Measurements from ENCODE around the gene KMT5C. TPM values are rescaled to one million over a fixed set of nuclear protein-coding genes. Genes with fewer than 3 reads are reported as not detected.

Gene KMT5C
- total RNA-seq, 1 experiment from 2014 or later: 63.1 TPM

DNA sequence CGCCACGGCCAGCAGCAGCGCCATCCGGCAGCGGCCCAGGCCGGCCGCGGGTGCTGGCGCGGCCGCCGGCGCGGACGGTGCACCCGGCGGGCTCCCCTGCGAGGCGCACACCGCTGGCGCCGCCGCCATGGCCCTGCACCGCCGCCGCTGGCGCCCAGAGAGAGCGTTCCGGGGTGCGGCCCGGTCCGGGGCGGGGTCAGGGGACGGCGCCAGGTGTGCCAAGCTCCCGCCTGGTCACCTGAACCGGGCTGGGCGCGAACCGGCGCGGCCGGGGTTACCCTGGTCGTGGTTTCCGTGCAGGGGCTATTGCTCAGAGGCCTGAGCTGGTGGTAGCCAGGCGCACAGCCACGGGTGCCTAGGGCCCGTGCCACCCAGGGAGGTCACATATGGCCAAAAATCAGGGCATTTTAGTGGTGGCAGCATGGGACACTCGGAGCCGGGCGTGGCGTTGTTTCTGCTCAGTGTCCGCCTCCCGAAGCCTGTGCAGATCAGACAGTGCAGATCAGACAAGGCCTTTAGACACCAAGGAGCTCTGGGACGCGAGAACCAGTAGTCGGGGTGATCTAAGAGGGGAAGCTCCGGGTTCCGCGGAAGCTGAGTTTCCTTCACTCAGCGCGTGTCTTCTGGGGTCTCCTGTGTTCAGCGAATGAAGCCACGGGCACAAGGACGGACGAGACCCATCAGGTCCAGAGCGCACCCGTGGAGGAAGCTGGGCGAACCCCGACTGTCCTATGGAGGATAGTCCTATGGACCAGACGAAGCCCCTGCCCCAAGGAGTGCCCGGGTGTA, 44.6 kb downstream of the KMT5C start, which contains the start of gene TMEM238:
TSS of gene TMEM238 (minus strand) at position 162 of the 789 bp plus-strand sequence. CDS start at position 129, 33 bp downstream.
- DNase-seq (ENCODE audit: low spot score) (no peak), ATAC-seq (no peak; the same call in 1 of the 2 replicates)
- TF ChIP-seq, protein P1, sequence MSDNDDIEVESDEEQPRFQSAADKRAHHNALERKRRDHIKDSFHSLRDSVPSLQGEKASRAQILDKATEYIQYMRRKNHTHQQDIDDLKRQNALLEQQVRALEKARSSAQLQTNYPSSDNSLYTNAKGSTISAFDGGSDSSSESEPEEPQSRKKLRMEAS (CRISPR knock-in tag; IDR thresholded peaks at IDR 0.05): no peak; the same call in 1 of the 2 replicates
- TF ChIP-seq TCF7 (CRISPR knock-in tag; IDR thresholded peaks at IDR 0.05; ENCODE audit: low read depth) (no peak), JAZF1 (CRISPR knock-in tag; IDR thresholded peaks at IDR 0.05) (no peak), ZNF423 (CRISPR knock-in tag; IDR thresholded peaks at IDR 0.05) (peak; percentile 36; the same call in 1 of the 2 replicates), PRRX2 (CRISPR knock-in tag; IDR thresholded peaks at IDR 0.05) (no peak), ZNF232 (CRISPR knock-in tag; IDR thresholded peaks at IDR 0.05) (no peak)
- H3K4me1 Mint-ChIP-seq: peaks cover 36% of the 10 kb centered on the region
- H3K4me3 Mint-ChIP-seq: peak within 1 kb of the TSS; percentile 100
- CTCF ChIA-PET: interaction anchor here (0.6 to 3.0 kb wide), 27 partner anchors 9 to 769 kb away, joined by 3 to 26 read pairs (median 5); partner anchors contain the start of genes DNAAF3, HSPBP1, IL11 and KMT5C
- peaks cover 30% of the 10 kb centered on the region for H3K27me3 Mint-ChIP-seq (ENCODE audit: low read depth)
- peaks cover 35% of the 10 kb centered on the region for H3K36me3 Mint-ChIP-seq
- H3K9me3 Mint-ChIP-seq: no peaks in the 10 kb centered on the region
- POLR2A ChIA-PET: interaction anchor here (0.6 to 2.2 kb wide), 15 partner anchors 9 to 272 kb away, joined by 3 to 21 read pairs (median 3); partner anchors contain the start of genes IL11, KMT5C and UBE2S
- H3K27ac Mint-ChIP-seq: peak within 1 kb of the TSS; percentile 99

DNA sequence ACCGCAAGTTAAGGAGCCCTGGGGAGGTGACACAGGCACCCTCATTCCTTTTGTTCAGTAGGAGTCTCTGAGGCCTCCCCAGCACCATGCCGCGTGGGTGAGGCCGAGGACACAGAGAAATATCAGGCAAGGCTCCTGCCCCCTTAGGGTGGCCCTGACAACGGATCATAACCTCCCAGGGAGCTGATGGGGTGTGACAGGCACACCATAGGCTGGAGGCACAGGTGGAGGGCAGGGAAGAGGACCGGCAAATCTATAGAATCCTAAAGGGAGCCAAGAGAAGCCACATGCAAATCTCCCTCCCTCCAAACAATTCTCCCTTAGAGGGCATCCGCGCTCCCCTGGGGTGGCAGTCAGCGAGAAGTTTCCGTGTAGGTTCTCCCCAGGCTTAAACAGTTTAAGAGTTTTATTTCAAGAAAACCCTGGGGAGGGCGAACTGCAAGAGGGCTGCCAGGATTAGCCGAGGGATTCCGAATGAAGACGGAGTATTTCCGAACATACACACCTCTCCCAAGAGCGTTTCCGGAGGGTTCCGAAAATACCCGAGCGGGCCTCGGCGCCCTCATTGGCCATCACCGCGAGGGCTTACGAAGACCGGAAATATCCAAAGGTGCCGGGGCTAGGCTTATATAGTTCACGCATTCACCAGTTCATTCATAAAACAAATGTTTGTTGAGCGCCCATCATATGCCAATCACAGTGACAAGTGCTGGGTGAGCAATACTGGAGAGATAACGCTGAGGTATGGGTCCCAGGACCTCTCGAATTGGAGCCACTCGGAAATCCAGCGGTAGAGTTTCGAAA, 45.4 kb downstream of the KMT5C start:
- peak; percentile 98 for DNase-seq (ENCODE audit: low spot score)
- CTCF ChIA-PET: interaction anchor here (0.9 to 3.0 kb wide), 12 partner anchors 9 to 768 kb away, joined by 3 to 26 read pairs (median 8); partner anchors contain the start of gene KMT5C

More for the DNA sequence above, 45.4 kb downstream of the KMT5C start:
- Mint-ChIP-seq H3K27me3 (ENCODE audit: low read depth) (peaks cover 24% of the 10 kb centered on the region), H3K4me3 (peak overlapping the region; percentile 100), H3K36me3 (peaks cover 41% of the 10 kb centered on the region), H3K27ac (peak overlapping the region; percentile 99), H3K9me3 (no peaks in the 10 kb centered on the region), H3K4me1 (peaks cover 40% of the 10 kb centered on the region)
- POLR2A ChIA-PET: interaction anchor here (0.6 to 2.2 kb wide), 9 partner anchors 12 to 271 kb away, joined by 3 to 21 read pairs (median 3); partner anchors contain the start of genes IL11, KMT5C and UBE2S
- TF ChIP-seq NFE2L1 (CRISPR knock-in tag; IDR thresholded peaks at IDR 0.05) (no peak), ZNF317 (CRISPR knock-in tag; IDR thresholded peaks at IDR 0.05; ENCODE audit: borderline replicate concordance, low read depth) (no peak), FOXP1 (CRISPR knock-in tag; IDR thresholded peaks at IDR 0.05; ENCODE audit: borderline replicate concordance) (no peak), TP53 (CRISPR knock-in tag; IDR thresholded peaks at IDR 0.05) (no peak), NR1H2 (CRISPR knock-in tag; IDR thresholded peaks at IDR 0.05) (no peak), JUN (CRISPR knock-in tag; IDR thresholded peaks at IDR 0.05) (no peak)
- TF ChIP-seq, protein P2, sequence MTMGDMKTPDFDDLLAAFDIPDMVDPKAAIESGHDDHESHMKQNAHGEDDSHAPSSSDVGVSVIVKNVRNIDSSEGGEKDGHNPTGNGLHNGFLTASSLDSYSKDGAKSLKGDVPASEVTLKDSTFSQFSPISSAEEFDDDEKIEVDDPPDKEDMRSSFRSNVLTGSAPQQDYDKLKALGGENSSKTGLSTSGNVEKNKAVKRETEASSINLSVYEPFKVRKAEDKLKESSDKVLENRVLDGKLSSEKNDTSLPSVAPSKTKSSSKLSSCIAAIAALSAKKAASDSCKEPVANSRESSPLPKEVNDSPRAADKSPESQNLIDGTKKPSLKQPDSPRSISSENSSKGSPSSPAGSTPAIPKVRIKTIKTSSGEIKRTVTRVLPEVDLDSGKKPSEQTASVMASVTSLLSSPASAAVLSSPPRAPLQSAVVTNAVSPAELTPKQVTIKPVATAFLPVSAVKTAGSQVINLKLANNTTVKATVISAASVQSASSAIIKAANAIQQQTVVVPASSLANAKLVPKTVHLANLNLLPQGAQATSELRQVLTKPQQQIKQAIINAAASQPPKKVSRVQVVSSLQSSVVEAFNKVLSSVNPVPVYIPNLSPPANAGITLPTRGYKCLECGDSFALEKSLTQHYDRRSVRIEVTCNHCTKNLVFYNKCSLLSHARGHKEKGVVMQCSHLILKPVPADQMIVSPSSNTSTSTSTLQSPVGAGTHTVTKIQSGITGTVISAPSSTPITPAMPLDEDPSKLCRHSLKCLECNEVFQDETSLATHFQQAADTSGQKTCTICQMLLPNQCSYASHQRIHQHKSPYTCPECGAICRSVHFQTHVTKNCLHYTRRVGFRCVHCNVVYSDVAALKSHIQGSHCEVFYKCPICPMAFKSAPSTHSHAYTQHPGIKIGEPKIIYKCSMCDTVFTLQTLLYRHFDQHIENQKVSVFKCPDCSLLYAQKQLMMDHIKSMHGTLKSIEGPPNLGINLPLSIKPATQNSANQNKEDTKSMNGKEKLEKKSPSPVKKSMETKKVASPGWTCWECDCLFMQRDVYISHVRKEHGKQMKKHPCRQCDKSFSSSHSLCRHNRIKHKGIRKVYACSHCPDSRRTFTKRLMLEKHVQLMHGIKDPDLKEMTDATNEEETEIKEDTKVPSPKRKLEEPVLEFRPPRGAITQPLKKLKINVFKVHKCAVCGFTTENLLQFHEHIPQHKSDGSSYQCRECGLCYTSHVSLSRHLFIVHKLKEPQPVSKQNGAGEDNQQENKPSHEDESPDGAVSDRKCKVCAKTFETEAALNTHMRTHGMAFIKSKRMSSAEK (CRISPR knock-in tag; IDR thresholded peaks at IDR 0.05; ENCODE audit: borderline replicate concordance): no peak
- TF ChIP-seq, protein P3, sequence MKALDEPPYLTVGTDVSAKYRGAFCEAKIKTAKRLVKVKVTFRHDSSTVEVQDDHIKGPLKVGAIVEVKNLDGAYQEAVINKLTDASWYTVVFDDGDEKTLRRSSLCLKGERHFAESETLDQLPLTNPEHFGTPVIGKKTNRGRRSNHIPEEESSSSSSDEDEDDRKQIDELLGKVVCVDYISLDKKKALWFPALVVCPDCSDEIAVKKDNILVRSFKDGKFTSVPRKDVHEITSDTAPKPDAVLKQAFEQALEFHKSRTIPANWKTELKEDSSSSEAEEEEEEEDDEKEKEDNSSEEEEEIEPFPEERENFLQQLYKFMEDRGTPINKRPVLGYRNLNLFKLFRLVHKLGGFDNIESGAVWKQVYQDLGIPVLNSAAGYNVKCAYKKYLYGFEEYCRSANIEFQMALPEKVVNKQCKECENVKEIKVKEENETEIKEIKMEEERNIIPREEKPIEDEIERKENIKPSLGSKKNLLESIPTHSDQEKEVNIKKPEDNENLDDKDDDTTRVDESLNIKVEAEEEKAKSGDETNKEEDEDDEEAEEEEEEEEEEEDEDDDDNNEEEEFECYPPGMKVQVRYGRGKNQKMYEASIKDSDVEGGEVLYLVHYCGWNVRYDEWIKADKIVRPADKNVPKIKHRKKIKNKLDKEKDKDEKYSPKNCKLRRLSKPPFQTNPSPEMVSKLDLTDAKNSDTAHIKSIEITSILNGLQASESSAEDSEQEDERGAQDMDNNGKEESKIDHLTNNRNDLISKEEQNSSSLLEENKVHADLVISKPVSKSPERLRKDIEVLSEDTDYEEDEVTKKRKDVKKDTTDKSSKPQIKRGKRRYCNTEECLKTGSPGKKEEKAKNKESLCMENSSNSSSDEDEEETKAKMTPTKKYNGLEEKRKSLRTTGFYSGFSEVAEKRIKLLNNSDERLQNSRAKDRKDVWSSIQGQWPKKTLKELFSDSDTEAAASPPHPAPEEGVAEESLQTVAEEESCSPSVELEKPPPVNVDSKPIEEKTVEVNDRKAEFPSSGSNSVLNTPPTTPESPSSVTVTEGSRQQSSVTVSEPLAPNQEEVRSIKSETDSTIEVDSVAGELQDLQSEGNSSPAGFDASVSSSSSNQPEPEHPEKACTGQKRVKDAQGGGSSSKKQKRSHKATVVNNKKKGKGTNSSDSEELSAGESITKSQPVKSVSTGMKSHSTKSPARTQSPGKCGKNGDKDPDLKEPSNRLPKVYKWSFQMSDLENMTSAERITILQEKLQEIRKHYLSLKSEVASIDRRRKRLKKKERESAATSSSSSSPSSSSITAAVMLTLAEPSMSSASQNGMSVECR (CRISPR knock-in tag; IDR thresholded peaks at IDR 0.05; ENCODE audit: borderline replicate concordance): no peak
- TF ChIP-seq, protein P4, sequence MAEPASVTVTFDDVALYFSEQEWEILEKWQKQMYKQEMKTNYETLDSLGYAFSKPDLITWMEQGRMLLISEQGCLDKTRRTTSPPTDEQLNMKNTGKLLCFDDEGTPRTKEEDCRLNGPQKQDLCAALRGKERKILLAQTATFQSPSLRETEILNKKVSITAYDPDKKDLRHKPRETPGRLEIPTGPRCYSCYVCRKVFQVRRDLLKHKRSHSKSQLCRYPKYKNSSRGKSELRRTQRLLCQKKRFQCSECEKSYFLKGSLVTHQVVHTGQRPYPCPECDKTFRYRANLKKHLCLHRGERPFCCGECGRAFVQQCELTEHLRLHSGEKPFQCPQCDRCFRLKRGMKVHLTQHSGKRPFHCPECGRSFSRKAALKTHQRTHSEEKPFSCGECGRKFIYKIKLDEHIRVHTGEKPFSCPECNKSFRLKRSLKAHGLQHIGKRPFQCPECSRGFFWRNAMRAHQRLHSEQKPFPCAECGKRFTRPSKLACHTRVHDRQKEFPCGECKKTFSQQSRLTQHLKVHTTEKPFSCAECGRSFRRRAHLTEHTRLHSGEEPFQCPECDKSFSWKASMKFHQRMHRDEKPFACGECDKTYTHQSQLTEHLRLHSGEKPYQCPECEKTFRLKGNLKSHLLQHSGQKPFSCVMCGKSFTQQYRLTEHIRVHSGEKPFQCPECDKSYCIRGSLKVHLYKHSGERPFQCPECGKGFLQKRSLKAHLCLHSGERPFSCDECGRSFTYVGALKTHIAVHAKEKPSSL (CRISPR knock-in tag; conservative IDR thresholded peaks at IDR 0.05): no peak
- ATAC-seq: peak; percentile 82
